GM21717 (cell line): ENCODE results near the gene CGNL1.

ENCODE experiments used
- ATAC-seq: cut with Tn5 transposase; IDR thresholded peaks from one replicate; pipeline ENCODE4 v1.9.1; 2021; ENCODE audit warnings: mild to moderate bottlenecking, moderate library complexity; ENCODE audit not compliant: unreplicated experiment

The CGNL1 gene

GRCh38 chr15:57384024-57384423 lies 7.7 kb downstream of the CGNL1 start:
- no peak for ATAC-seq

GRCh38 chr15:57384816-57385215 lies 8.5 kb downstream of the CGNL1 start:
- ATAC-seq = no peak

- no peak for ATAC-seq
Measured at GRCh38 chr15:57385923-57386390, 9.7 kb downstream of the CGNL1 start.

GRCh38 chr15:57386976-57387375 lies 10.7 kb downstream of the CGNL1 start:
- ATAC-seq = no peak

GRCh38 chr15:57387564-57388076 lies 11.3 kb downstream of the CGNL1 start:
- ATAC-seq = no peak

GRCh38 chr15:57388464-57388863 lies 12.2 kb downstream of the CGNL1 start:
- ATAC-seq = no peak

- no peak for ATAC-seq
Measured at GRCh38 chr15:57389991-57390390, 13.7 kb downstream of the CGNL1 start.

- no peak for ATAC-seq
Measured at GRCh38 chr15:57390583-57390982, 14.3 kb downstream of the CGNL1 start.

- no peak for ATAC-seq
Measured at GRCh38 chr15:57391537-57391936, 15.2 kb downstream of the CGNL1 start.

GRCh38 chr15:57393061-57393460 lies 16.8 kb downstream of the CGNL1 start:
- no peak for ATAC-seq

GRCh38 chr15:57395292-57395691 lies 19.0 kb downstream of the CGNL1 start:
- ATAC-seq = no peak

GRCh38 chr15:57398336-57398735 lies 22.0 kb downstream of the CGNL1 start:
- ATAC-seq = no peak

- ATAC-seq = no peak
Measured at GRCh38 chr15:57401546-57401945, 25.2 kb downstream of the CGNL1 start.

GRCh38 chr15:57403017-57403416 lies 26.7 kb downstream of the CGNL1 start:
- no peak for ATAC-seq

- no peak for ATAC-seq
Measured at GRCh38 chr15:57403566-57404325, 27.4 kb downstream of the CGNL1 start.

- ATAC-seq = no peak
Measured at GRCh38 chr15:57405133-57405532, 28.8 kb downstream of the CGNL1 start.

- no peak for ATAC-seq
Measured at GRCh38 chr15:57406062-57406772, 29.9 kb downstream of the CGNL1 start.

- no peak for ATAC-seq
Measured at GRCh38 chr15:57410373-57410772, 34.1 kb downstream of the CGNL1 start.

- ATAC-seq = no peak
Measured at GRCh38 chr15:57411945-57412768, 35.9 kb downstream of the CGNL1 start.

GRCh38 chr15:57415602-57416001 lies 39.3 kb downstream of the CGNL1 start:
- ATAC-seq = no peak

GRCh38 chr15:57418635-57419034 lies 42.3 kb downstream of the CGNL1 start:
- no peak for ATAC-seq
